Right lobe of liver (tissue), 6 donors: Measurements from ENCODE around the gene SPTBN1. TPM values are rescaled to one million over a fixed set of nuclear protein-coding genes. Genes with fewer than 3 reads are reported as not detected.
"Not testable (repeated sequence)": the region's sequence is repeated elsewhere in the genome, so short reads cannot be mapped to it uniquely, and the experiment has no call there.

Source experiments
- ATAC-seq, 4 donors: fragments of 200-7000 bp; cut with Tn5 transposase; one replicate each; pipeline ENCODE4 v1.9.1; 2020; ENCODE audit warnings: mild to moderate bottlenecking in 4 of 4, moderate library complexity in 4 of 4
- DNase-seq, 3 donors: peaks; one replicate each; pipeline ENCODE4 v3.0.0-alpha.2; 2020
- H3K27ac ChIP-seq, 3 donors: fragments of 200-600 bp; one replicate each; pipeline ENCODE4 v1.8.0; 2022
- H3K27me3 ChIP-seq, 2 donors: fragments of 200-600 bp; one replicate each; pipeline ENCODE4 v1.8.0; 2022
- H3K36me3 ChIP-seq, 4 donors: fragments of 200-600 bp; sonication (generic) in 1 of 4; one replicate each; pipeline versions ENCODE4 v1.5.1 to v1.8.0; 2017 to 2022; ENCODE audit warnings: control low read depth in 1 of 4
- H3K4me1 ChIP-seq, 4 donors: fragments of 200-600 bp; sonication (generic) in 1 of 4; one replicate each; pipeline versions ENCODE4 v1.5.1 to v1.8.0; 2017 to 2022; ENCODE audit warnings: control low read depth in 1 of 4
- H3K4me3 ChIP-seq, 3 donors: fragments of 200-600 bp; one replicate each; pipeline ENCODE4 v1.8.0; 2022
- H3K9me3 ChIP-seq, 4 donors: fragments of 200-600 bp; sonication (generic) in 1 of 4; one replicate each; pipeline versions ENCODE4 v1.5.1 to v1.8.0; 2017 to 2022; ENCODE audit warnings: control low read depth in 1 of 4
- POLR2A ChIP-seq: fragments of 450-650 bp; IDR thresholded peaks from one replicate; pipeline ENCODE4 v1.6.1; 2017; ENCODE audit warnings: antibody characterized with exemption, mild to moderate bottlenecking
- WGBS: methylation state at CpG from one replicate; pipeline ENCODE4 v1.1.6; 2018; ENCODE audit warnings: low coverage, low lambda C conversion rate; ENCODE audit not compliant: insufficient coverage; ENCODE audit errors: missing lambda C conversion rate; 5-methylcytosine and 5-hydroxymethylcytosine counted together
- intact Hi-C, 2 donors: fragments of 100-400 bp; cut with DNase I; formaldehyde crosslinking; loops; one replicate each; pipeline versions ENCODE4 v1.11.2 to v1.14.1; 2022
- total RNA-seq, 6 experiments: library from RNA; depleted of rRNA in 2 of 6; stranded (reverse); fragments of >200 nt in 2 of 6; fragmentation: NEBNext Ultra II Directional in 3 of 6; extraction: Animal tissue kit (Norgen Biotek cat#: 25700) in 3 of 6; gene quantifications; one replicate each; pipeline versions ENCODE4 v1.1.0 to v1.2.4, GENCODE V29; 2016 to 2023
- TF ChIP-seq, protein P1 (sequence below), 4 donors: fragments of 200-600 bp in 3 of 4; fragments of 450-650 bp in 1 of 4; IDR thresholded peaks; one replicate each; pipeline versions ENCODE4 v1.5.1 to v1.8.0; 2016 to 2022; ENCODE audit warnings: antibody characterized with exemption in 4 of 4, mild to moderate bottlenecking in 2 of 4
- donor health status: DM: no; HTN: yes; CAD: no.
- donor health status: DM: no; HTN: no; CAD: no.
- donor health status: DM: no; HTN: no; CAD: no.
- donor health status: DM: no; HTN: yes; CAD: no.
- donor health status: DM: no; HTN: yes; CAD: no.

SPTBN1 gene
- total RNA-seq, 6 experiments from 2014 or later: 107 to 315 (median 227) TPM

DNA sequence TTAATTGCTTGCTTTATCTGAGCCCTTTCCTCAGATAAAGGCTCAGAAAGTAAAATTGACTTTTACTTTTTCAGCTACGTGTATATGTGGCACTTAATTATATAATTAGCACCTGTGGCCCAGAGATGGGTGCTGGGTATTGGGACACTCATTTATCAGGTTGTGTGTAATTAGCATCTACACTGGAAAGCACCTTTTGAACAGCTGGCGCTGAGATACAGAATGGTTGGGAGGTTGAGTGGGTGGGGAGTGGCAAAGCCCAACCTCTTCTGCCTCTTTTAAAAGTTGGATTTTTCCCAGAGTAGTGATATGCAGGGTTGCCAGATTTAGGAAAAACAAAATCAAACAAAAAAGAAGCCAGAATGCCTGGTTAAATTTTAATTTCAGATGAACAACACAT is 23.9 kb downstream of the SPTBN1 start:
- intact Hi-C loops: no loop called here
- Histone ChIP-seq H3K36me3 (no peaks in the 10 kb centered on the region), H3K27ac (peak overlapping the region in 1 of 3 donors; percentile 18), H3K4me1 (peaks cover 0 to 40% (median 16%) of the 10 kb centered on the region in 4 donors), H3K9me3 (no peaks in the 10 kb centered on the region), H3K4me3 (no peak overlapping the region), H3K27me3 (no peaks in the 10 kb centered on the region)
- DNase-seq (no peak), ATAC-seq (peak; percentile 86 to 90 (median 89))
- TF ChIP-seq, protein P1, sequence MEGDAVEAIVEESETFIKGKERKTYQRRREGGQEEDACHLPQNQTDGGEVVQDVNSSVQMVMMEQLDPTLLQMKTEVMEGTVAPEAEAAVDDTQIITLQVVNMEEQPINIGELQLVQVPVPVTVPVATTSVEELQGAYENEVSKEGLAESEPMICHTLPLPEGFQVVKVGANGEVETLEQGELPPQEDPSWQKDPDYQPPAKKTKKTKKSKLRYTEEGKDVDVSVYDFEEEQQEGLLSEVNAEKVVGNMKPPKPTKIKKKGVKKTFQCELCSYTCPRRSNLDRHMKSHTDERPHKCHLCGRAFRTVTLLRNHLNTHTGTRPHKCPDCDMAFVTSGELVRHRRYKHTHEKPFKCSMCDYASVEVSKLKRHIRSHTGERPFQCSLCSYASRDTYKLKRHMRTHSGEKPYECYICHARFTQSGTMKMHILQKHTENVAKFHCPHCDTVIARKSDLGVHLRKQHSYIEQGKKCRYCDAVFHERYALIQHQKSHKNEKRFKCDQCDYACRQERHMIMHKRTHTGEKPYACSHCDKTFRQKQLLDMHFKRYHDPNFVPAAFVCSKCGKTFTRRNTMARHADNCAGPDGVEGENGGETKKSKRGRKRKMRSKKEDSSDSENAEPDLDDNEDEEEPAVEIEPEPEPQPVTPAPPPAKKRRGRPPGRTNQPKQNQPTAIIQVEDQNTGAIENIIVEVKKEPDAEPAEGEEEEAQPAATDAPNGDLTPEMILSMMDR (IDR thresholded peaks at IDR 0.05): no peak
- TF ChIP-seq POLR2A: no peak
- WGBS: 35% methylated on average over 2 of the region's 2 CpGs

DNA sequence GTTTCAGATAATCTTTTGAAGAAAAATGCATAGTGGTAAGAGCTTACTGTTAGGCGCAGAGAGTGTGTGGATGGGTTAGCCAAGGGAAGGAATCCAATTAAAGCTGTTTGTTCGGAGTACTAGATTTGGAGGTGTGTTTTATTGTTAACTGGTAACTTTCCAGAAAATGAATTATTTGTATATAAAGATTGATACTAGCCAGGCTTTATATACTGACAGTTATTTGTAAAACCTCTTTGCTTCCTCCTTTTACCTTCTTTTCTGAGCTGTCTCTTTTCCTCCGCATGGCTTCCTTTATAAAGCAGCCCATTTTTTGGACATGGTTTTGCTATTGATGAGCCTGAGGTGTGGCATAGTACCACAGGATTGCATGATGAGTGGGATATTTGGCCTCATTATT is 25.6 kb downstream of the SPTBN1 start:
- 79% methylated on average over 3 of the region's 3 CpGs for WGBS
- no peaks in the 10 kb centered on the region for H3K9me3 ChIP-seq
- H3K4me3 ChIP-seq: no peak overlapping the region
- H3K36me3 ChIP-seq: no peaks in the 10 kb centered on the region
- H3K4me1 ChIP-seq: peaks cover 0 to 33% (median 16%) of the 10 kb centered on the region in 4 donors
- no peaks in the 10 kb centered on the region for H3K27me3 ChIP-seq
- DNase-seq (no peak), ATAC-seq (no peak)
- TF ChIP-seq, protein P1 (IDR thresholded peaks at IDR 0.05): no peak
- no peak for TF ChIP-seq POLR2A
- H3K27ac ChIP-seq: no peak overlapping the region
- intact Hi-C loops: no loop called here

DNA sequence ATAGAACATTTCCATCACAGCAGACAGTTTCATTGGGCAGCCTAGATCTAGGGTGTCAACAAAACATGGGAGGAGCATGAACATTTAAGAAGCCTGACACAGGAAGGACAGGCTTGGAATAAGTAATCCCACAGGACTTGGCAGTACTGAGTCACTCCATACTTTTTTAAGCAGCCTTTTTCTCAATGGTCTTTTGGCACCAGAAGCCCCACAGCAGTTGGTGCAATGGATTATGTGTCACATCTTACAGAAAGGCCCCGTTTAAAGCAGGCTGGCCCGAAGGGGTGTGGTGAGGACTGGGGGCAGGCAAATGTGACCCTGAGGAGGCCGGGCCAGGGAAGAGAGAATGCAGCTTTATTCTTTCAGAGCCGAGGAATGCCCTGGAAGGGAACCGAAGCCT is 26.6 kb downstream of the SPTBN1 start:
- TF ChIP-seq POLR2A: no peak
- TF ChIP-seq, protein P1 (IDR thresholded peaks at IDR 0.05): no peak
- no peak for ATAC-seq
- Histone ChIP-seq H3K27me3 (no peaks in the 10 kb centered on the region), H3K27ac (no peak overlapping the region), H3K36me3 (no peaks in the 10 kb centered on the region), H3K9me3 (no peaks in the 10 kb centered on the region), H3K4me3 (no peak overlapping the region), H3K4me1 (peaks cover 0 to 27% (median 14%) of the 10 kb centered on the region in 4 donors)
- 53% methylated on average over 3 of the region's 5 CpGs for WGBS
- DNase-seq: no peak
- intact Hi-C loops: no loop called here

DNA sequence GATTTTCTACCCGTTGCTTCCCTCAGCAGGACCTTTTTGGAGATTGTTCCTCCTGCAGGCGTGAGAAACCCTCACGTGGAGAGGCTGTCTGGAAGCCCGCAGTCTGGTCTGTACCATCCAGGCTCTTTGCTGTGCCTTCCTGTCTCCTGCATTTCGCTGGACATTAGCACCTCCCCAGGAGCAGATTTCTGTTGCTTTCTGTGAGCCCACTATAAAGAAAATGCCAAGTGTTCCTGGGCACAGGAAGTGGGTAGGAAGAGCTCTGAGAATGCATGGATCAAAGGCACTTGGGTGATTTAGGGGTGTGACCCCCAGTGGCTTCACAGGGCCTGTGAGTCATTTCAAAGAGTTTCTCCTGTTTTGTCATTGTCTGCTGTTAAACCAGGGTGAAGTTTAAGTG is 27.3 kb downstream of the SPTBN1 start:
- ATAC-seq: no peak
- DNase-seq: no peak
- H3K4me1 ChIP-seq: peaks cover 0 to 25% (median 10%) of the 10 kb centered on the region in 4 donors
- H3K36me3 ChIP-seq: no peaks in the 10 kb centered on the region
- no peak overlapping the region for H3K4me3 ChIP-seq
- no peaks in the 10 kb centered on the region for H3K27me3 ChIP-seq
- H3K27ac ChIP-seq: no peak overlapping the region
- TF ChIP-seq POLR2A: no peak
- TF ChIP-seq, protein P1 (IDR thresholded peaks at IDR 0.05): no peak
- WGBS: 60% methylated on average over 5 of the region's 5 CpGs
- intact Hi-C loops: no loop called here
- H3K9me3 ChIP-seq: no peaks in the 10 kb centered on the region

DNA sequence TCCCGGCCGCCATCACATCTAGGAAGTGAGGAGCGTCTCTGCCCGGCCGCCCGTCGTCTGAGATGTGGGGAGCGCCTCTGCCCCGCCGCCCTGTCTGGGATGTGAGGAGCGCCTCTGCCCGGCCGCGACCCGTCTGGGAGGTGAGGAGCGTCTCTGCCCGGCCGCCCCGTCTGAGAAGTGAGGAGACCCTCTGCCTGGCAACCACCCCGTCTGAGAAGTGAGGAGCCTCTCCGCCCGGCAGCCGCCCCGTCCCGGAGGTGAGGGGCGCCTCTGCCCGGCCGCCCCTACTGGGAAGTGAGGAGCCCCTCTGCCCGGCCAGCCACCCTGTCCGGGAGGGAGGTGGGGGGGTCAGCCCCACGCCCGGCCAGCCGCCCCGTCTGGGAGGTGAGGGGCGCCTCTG is 29.6 kb downstream of the SPTBN1 start:
- H3K9me3 ChIP-seq, H3K4me1 ChIP-seq, H3K36me3 ChIP-seq, DNase-seq, H3K27me3 ChIP-seq, ATAC-seq, H3K27ac ChIP-seq, H3K4me3 ChIP-seq, intact Hi-C loops: not testable (repeated sequence)
- no CpG with 5 or more reads among the region's 35 CpGs for WGBS
